Glomerular endothelial cell (primary cell): ENCODE measurements around the gene KRTAP10-9. TPM values are rescaled to one million over a fixed set of nuclear protein-coding genes. Genes with fewer than 3 reads are reported as not detected.
A peak's percentile ranks its signal among the peaks of the same experiment; 100 is the strongest.
"Not testable (repeated sequence)": the region's sequence is repeated elsewhere in the genome, so short reads cannot be mapped to it uniquely, and the experiment has no call there.

Source experiments
- DNase-seq: peaks from one replicate; pipeline ENCODE4 v3.0.0-alpha.2; 2011; ENCODE audit warnings: low read depth, low spot score; ENCODE audit errors: extremely low read depth
- total RNA-seq: library from RNA; depleted of rRNA; stranded (reverse); fragments of >200 nt; gene quantifications from 2 replicates; pipeline ENCODE4 v1.2.3, GENCODE V29; 2015

Gene KRTAP10-9
- total RNA-seq, 1 donor from 2014 or later = not detected

DNA sequence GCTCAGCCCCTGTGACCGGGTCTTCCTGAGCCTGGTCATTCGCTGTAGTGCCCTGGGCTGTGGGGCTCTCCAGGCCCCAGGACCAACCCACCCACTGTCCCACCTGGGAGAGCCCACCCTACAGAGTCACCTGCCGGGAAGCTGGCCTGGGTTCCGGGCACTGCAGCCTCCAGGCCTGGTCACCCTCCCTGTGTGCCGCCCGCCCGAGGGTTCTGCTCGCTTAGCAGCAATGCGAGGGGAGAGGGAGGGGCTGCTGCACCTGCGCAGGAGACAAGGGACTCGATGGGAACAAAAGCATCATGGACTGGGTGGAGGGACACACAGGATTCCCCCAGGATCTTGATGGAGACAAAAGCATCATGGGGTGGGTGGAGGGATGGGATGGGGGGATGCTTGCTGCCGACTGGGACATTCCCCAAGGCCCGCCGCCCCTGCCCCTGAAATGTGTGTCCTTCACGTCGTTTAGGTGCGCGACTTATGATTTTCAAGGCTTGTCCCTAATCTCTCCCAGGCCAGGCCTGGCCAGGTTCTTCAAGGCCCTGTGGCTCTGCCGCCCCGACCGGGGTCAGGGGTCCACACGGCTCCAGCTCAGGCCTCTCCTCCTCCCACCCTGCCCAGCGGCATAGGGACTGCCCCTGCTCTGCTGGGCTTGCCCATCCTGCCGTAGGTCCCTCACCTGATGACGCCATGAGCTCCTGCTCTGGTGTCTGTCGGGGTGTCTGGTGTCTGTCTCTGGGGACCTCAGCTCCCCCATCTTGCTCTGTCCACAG lies 13.3 kb upstream of the KRTAP10-9 start:
- no peak for DNase-seq

- DNase-seq = no peak
Measured at GRCh38 chr21:44614161-44614631, 12.7 kb upstream of the KRTAP10-9 start.

- no peak for DNase-seq
Measured at GRCh38 chr21:44614961-44615391, 11.9 kb upstream of the KRTAP10-9 start.

- no peak for DNase-seq
Measured at GRCh38 chr21:44615466-44615865, 11.4 kb upstream of the KRTAP10-9 start.

- no peak for DNase-seq
Measured at GRCh38 chr21:44615911-44616590, 10.8 kb upstream of the KRTAP10-9 start.

GRCh38 chr21:44616591-44616926 lies 10.3 kb upstream of the KRTAP10-9 start:
- DNase-seq = no peak

- no peak for DNase-seq
Measured at GRCh38 chr21:44617071-44617501, 9.8 kb upstream of the KRTAP10-9 start.

DNA sequence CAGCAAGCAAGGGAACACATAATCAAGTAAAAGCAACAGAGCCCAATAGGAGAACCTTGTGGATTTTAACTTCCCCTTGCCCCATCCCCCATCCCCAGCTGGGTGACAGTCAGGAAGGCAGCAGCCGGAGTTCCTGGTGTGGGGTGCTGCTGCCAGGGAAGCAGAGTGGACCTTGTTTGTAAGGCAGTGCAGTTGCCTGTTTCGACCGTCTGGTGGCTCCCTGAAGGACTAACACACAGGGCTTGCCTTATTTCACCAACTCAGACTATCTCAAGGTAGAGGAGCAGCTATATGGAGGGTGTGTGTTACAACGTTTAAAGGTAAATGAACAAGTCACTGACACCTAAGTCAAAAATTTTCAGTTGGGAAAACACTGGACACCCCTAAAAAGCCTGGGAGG lies 8.4 kb upstream of the KRTAP10-9 start:
- DNase-seq = peak; percentile 2

DNA sequence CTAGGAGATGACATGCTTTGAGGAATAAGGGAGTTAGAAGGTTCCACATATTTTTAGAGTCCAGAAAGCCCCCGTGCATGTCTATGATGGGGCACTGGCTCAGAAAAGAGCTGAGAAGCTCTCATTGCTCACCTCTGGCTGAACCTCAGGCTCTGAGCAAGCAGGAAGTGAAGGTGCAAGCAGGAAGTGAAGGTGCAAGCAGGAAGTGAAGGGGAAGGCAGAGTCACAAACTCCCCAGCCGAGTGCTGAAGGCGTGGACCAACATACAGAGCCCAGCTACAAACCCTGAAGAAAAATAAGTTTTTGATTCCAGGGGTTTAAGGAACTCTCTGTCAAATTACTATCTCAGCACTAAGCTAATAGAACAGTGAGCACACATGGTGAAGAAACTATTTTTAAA lies 8.0 kb upstream of the KRTAP10-9 start:
- no peak for DNase-seq

DNA sequence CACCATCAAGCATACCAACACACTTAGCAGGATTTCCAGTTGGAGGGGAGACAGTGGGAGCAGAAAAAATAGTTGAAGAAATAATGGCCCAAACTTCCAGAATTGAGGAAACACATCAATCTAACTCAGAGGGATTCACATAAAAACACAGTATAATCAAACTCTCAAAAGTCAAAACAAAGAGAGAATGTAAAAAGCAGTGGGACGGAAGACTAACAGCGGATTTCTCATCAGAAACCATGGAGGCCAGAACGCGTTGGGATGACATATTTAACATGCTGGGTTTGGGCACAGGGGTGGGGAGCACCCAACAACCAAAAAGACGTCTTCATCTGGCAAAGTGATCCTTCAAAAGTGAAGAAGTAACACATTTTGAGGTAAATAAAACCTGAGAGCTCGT lies 7.0 kb upstream of the KRTAP10-9 start:
- no peak for DNase-seq

- no peak for DNase-seq
Measured at GRCh38 chr21:44623575-44623974, 3.3 kb upstream of the KRTAP10-9 start.

DNA sequence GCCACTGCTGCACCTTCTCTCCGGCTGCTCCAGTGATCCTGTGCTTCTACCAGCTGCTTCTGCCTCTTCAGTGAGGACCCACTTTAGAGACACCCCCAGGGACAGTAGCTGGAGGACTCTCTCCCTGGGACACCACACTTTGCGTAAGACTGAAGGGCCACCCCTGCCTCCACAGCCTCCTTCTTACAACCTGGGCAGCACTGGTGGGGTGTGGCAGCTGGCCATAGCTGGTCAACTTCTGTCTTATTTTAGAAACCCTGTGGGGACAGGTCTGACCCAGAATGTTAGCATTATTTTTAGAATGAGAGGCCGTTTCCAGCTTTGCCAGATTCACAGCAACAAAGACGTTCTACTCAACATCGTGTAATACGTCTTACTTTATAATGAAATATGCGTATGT lies 1.1 kb upstream of the KRTAP10-9 start:
- DNase-seq = no peak

- no peak for DNase-seq
Measured at GRCh38 chr21:44626262-44626661, 631 bp upstream of the KRTAP10-9 start.

- DNase-seq = not testable (repeated sequence)
Measured at GRCh38 chr21:44627181-44627822, 409 bp downstream of the KRTAP10-9 start.

GRCh38 chr21:44627831-44628233 lies 939 bp downstream of the KRTAP10-9 start:
- DNase-seq = not testable (repeated sequence)

GRCh38 chr21:44628707-44629391 lies 2.0 kb downstream of the KRTAP10-9 start:
- no peak for DNase-seq

DNA sequence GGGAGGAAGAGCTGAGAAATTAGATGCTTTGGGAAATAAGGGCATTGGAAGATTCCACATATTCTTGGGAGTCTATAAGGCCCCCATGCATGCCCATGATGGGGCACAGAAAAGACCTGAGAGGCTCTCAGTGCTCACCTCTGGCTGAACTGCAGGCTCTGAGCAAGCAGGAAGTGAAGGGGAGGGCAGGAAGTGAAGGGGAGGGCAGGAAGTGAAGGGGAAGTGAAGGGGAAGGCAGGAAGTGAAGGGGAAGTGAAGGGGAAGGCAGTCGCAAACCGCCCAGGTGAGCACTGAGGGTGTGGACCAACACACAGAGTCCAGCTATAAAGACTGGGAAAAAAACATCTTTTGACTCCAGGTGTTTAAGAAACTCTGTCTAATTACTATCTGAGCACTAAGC lies 3.5 kb downstream of the KRTAP10-9 start:
- DNase-seq = no peak

DNA sequence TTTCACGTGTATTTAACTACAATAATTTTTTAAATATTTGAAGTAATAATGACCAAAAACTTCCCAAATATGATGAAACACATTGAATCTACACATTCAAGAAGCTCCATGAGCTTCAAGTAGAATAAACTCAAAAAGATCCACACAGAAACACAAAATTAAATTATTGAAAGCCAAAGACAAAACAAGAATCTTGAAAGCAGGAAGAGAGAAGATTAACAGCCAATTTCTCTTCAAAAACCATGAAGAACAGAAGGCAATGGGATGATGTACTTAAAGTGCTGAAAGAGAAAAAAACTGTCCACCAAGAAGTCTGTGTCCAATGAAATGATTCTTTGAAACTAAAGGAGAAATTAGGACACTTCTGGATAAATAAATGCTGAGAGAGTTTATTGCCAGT lies 5.2 kb downstream of the KRTAP10-9 start:
- DNase-seq = no peak

- DNase-seq = no peak
Measured at GRCh38 chr21:44636209-44637017, 9.5 kb downstream of the KRTAP10-9 start.
